ENCODE data around the gene LIG1.

Gene LIG1

DNA sequence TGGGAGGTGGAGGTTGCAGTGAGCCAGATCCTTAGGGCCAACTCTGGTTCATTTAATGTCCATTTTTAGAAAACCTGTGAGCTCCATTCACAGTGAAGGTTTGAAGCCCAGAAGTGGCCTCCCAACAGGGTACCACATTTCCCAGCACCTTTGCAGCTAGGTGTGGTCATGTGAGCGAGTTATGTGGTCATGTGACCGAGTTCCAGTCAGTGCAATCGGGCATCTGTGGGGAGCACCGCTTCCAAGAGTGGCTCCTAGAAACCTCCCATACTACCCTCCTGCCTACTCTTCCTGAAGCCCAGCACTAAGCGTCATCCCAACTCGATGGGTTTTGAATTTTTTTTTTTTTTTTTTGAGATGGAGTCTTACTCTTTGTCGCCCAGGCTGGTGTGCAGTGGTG is 58.9 kb downstream of the LIG1 start:
- no peak for TF ChIP-seq CTCF (IDR thresholded peaks at IDR 0.05; ENCODE audit: low read depth, low read length)
- no peak for DNase-seq (ENCODE audit: extremely low read depth, low read depth)

DNA sequence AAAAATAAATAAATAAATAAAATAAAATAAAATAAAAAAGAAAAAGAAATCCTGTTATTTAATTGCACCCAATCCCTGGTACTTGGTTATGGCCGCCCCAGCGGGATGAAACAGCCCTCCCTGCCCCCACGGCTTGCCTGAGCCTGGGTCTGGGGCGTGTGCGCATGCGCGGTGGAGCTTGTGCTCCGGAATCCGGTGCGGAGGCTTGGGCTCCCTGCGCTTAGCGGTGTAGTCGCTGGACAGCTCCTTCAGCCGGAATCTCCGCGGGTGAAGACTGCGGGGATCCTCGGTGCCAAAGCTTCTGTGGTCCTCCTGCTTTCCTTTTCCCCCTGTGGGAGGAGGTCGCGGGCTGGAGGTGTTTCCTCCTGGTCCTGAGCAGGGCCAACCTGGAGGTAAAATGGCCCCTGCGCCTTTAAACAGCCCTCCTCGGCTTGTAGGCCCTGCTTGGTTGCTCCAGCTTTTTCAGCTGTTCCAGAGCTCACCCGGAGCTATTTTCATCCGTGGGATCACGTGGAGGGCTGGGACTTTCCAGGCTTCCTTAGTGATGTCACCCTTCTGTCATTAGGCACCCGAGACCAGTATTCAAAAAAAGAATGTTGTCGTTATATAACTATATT is 59.7 kb downstream of the LIG1 start, which contains the start of gene PLA2G4C:
PLA2G4C (minus strand) TSS at position 468 of the 617 bp plus-strand sequence. CDS start 4,288 bp downstream, outside the sequence.
- TF ChIP-seq CTCF (IDR thresholded peaks at IDR 0.05; ENCODE audit: low read depth, low read length): no peak
- peak; percentile 70 for DNase-seq (ENCODE audit: extremely low read depth, low read depth)

GRCh38 chr19:48108997-48109782 is 61.0 kb downstream of the LIG1 start:
- TF ChIP-seq CTCF (IDR thresholded peaks at IDR 0.05; ENCODE audit: low read depth, low read length): no peak

GRCh38 chr19:48103922-48104321 is 66.2 kb downstream of the LIG1 start:
- no peak for TF ChIP-seq CTCF (IDR thresholded peaks at IDR 0.05; ENCODE audit: low read depth, low read length)
- no peak for DNase-seq (ENCODE audit: extremely low read depth, low read depth)

More at GRCh38 chr19:48108997-48109782, 61.0 kb downstream of the LIG1 start:
- no peak for DNase-seq (ENCODE audit: extremely low read depth, low read depth)

GRCh38 chr19:48102870-48103751 is 67.0 kb downstream of the LIG1 start:
- peak; percentile 68 for TF ChIP-seq CTCF (IDR thresholded peaks at IDR 0.05; ENCODE audit: low read depth, low read length)
- no peak for DNase-seq (ENCODE audit: extremely low read depth, low read depth)

DNA sequence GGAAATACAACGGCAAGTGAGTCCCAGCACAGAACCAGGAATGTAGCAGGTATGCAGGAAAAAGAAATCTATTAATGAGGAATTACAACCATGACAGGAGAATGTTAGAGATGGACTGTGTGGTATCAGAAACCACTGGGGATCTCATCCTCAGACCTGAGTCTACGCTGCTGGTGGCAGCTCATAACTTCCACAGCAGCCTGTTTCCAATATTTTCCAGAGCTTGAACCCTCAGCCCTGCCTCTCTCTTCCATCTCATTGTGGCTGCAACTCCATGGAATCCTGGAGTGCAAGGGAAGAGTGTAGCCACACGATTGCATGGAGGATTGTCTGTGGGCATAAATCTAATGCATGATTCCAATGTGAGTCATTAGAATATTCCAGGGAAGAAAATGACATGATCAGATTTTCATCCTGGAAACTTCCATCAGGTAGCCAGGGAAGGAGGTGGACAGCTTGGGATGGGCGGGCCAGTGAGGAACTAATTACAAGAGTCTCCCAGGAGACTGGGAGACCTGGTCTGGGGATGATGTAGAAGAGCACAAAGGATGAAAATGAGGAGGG is 74.5 kb downstream of the LIG1 start:
- TF ChIP-seq CTCF (IDR thresholded peaks at IDR 0.05; ENCODE audit: low read depth, low read length): no peak
- no peak for DNase-seq (ENCODE audit: extremely low read depth, low read depth)

Data from AG09319 (cell line).